22Rv1 (cell line): Measurements from ENCODE around the gene ORAI2.

Source experiments
- H3K27ac ChIP-seq: fragments of 450-650 bp; 2 replicates; pipeline ENCODE4 v1.5.1; 2017
- ZFX ChIP-seq: fragments of 450-650 bp; IDR thresholded peaks from 2 replicates; pipeline ENCODE4 v1.6.1; 2017; ENCODE audit warnings: antibody characterized with exemption, borderline replicate concordance
- TF ChIP-seq, protein P1 (sequence below): fragments of 450-650 bp; IDR thresholded peaks from 2 replicates; pipeline ENCODE4 v1.5.1; 2017; ENCODE audit warnings: mild to moderate bottlenecking

The ORAI2 gene

DNA sequence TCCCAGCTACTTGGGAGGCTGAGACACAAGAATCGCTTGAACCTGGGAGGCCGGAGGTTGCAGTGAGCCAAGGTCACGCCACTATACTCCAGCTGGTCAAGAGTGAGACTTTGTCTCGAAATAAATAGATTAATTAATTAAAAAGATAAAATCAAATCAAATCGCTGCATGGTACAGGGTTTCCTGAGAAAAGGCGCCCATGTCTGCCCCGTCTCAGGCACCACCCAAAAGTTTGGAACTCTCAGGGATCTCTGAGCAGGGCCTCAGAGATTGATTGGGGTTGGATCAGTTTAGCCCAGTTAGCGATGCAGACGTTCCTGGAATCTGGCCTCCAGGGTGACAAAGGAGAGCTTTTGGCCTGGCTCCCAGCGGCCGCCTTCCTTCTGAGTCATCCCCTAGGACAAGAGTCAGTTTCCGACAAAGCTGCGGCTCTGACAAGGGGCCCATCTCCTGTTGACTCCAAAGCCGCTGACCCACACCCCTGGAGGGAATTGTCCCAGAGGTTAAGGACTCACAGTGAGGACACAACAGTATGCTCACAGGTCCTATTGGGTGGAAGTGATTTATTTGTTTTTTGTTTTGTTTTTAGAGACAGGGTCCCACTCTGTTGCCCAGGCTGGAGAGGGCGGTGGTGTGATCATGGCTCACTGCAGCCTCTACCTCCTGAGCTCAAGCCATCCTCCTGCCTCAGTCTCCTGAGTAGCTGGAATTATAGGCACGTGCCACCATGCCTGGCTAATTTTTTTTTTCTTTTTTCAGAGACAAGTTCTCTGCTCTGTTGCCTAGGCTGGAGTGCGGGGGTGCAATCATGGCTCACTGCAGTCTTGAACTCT, 6.8 kb downstream of the ORAI2 start:
- no peak overlapping the region for H3K27ac ChIP-seq
- TF ChIP-seq, protein P1, sequence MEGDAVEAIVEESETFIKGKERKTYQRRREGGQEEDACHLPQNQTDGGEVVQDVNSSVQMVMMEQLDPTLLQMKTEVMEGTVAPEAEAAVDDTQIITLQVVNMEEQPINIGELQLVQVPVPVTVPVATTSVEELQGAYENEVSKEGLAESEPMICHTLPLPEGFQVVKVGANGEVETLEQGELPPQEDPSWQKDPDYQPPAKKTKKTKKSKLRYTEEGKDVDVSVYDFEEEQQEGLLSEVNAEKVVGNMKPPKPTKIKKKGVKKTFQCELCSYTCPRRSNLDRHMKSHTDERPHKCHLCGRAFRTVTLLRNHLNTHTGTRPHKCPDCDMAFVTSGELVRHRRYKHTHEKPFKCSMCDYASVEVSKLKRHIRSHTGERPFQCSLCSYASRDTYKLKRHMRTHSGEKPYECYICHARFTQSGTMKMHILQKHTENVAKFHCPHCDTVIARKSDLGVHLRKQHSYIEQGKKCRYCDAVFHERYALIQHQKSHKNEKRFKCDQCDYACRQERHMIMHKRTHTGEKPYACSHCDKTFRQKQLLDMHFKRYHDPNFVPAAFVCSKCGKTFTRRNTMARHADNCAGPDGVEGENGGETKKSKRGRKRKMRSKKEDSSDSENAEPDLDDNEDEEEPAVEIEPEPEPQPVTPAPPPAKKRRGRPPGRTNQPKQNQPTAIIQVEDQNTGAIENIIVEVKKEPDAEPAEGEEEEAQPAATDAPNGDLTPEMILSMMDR = no peak
- no peak for TF ChIP-seq ZFX

DNA sequence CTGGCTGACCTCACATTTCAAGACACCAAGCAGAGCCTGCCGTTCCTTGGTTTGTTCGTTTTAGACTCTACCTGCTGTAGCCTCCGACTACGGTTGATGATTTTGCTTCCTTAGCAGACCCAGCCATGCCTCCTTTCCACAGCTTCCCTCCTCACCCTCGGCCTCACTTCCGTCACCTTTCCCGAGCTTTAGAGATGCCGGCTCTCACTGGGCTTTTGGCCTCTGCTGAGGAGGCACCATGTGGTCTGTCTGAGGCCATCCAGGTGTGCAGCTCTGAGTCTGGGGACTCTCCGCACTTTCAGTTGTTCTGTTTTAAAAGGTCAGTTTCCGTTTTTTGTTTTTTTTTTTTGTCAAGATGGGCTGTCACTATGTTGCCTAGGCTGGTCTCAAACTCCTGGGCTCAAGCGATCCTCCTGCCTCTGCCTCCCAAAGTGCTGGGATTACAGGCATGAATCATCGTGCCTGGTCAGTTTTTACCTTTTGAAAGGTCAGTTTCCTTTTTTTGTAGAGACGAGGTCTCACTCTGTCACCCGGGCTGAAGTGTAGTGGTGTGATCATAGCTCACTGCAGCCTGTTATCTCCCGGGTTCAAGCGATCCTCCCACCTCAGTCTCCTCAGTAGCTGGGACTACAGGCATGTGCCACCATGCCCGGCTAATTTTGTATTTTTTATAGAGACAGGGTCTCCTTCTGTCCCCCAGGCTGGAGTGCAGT, 11.7 kb downstream of the ORAI2 start:
- H3K27ac ChIP-seq = no peak overlapping the region
- TF ChIP-seq ZFX = no peak
- TF ChIP-seq, protein P1 = no peak

- H3K27ac ChIP-seq = no peak overlapping the region
Measured at GRCh38 chr7:102445674-102446071, 12.3 kb downstream of the ORAI2 start.

GRCh38 chr7:102446387-102447156, 13.2 kb downstream of the ORAI2 start:
- no peak overlapping the region for H3K27ac ChIP-seq
- TF ChIP-seq ZFX = no peak
- TF ChIP-seq, protein P1 = no peak

More at GRCh38 chr7:102445674-102446071, 12.3 kb downstream of the ORAI2 start:
- no peak for TF ChIP-seq ZFX
- TF ChIP-seq, protein P1 = no peak

DNA sequence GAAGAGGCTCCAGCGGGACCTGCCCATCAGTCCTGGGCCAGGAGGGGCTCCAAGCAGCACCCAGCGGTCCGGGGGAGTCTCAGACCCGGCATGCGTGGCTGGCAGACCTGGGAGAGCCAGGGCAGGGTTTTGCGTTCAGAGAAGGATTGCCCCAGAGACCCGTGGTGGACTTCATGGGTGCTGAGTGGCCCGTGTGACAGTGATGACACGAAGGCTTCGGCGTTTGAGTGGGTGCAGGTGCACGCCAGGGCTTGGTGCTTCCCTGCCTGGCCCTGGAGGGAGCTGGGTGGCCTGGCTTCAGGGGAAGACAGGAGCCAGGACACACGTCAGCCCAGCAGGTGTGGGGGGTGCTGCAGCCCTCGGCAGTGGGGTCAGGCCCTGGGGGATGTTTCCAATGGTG, 13.9 kb downstream of the ORAI2 start:
- TF ChIP-seq ZFX = no peak
- TF ChIP-seq, protein P1 = no peak
- H3K27ac ChIP-seq = no peak overlapping the region

DNA sequence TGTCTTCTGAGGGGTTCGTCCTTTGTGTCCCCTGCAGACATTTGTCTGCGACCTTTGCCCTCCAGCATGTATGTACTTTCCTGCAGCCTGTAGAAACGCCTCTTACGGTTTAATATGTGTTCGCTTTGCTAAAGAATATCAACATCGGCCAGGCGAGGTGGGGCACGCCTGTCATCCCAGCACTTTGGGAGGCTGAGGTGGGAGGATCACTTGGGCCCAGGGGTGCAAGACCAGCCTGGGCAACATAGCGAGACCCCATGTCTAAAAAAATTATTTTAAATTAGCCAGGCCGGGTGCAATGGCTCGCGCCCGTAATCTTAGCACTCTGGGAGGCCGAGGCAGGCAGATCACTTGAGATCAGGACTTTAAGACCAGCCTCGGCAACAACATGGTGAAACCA, 15.8 kb downstream of the ORAI2 start:
- no peak for TF ChIP-seq ZFX
- TF ChIP-seq, protein P1 = no peak
- H3K27ac ChIP-seq = no peak overlapping the region
